GM10847 (cell line): ENCODE data around the gene IGLL1.

ENCODE experiments used
- POLR2A ChIP-seq: IDR thresholded peaks from 2 replicates; pipeline ENCODE4 v1.6.1; 2011; ENCODE audit not compliant: insufficient read length; ENCODE audit errors: extremely low read depth

Gene IGLL1

GRCh38 chr22:23544852-23545251, 35.2 kb downstream of the IGLL1 start:
- no peak for TF ChIP-seq POLR2A

GRCh38 chr22:23542933-23543332, 37.2 kb downstream of the IGLL1 start:
- TF ChIP-seq POLR2A: no peak

- no peak for TF ChIP-seq POLR2A
These were observed 40.8 kb downstream of the IGLL1 start for GRCh38 chr22:23539135-23539838.

- TF ChIP-seq POLR2A: no peak
These were observed 42.7 kb downstream of the IGLL1 start for GRCh38 chr22:23537416-23537815.

- TF ChIP-seq POLR2A: no peak
These were observed 43.2 kb downstream of the IGLL1 start for GRCh38 chr22:23536821-23537345.

GRCh38 chr22:23534851-23535717, 45.0 kb downstream of the IGLL1 start:
- TF ChIP-seq POLR2A: no peak

GRCh38 chr22:23534201-23534850, 45.8 kb downstream of the IGLL1 start:
- no peak for TF ChIP-seq POLR2A

- TF ChIP-seq POLR2A: no peak
These were observed 46.3 kb downstream of the IGLL1 start for GRCh38 chr22:23533771-23534191.

GRCh38 chr22:23533328-23533762, 46.7 kb downstream of the IGLL1 start:
- no peak for TF ChIP-seq POLR2A

- no peak for TF ChIP-seq POLR2A
These were observed 47.4 kb downstream of the IGLL1 start for GRCh38 chr22:23532731-23533130.

- no peak for TF ChIP-seq POLR2A
These were observed 48.0 kb downstream of the IGLL1 start for GRCh38 chr22:23531966-23532705.

- no peak for TF ChIP-seq POLR2A
These were observed 48.7 kb downstream of the IGLL1 start for GRCh38 chr22:23531283-23531956.

GRCh38 chr22:23530766-23531282, 49.3 kb downstream of the IGLL1 start:
- TF ChIP-seq POLR2A: no peak

- TF ChIP-seq POLR2A: no peak
These were observed 50.0 kb downstream of the IGLL1 start for GRCh38 chr22:23530106-23530505.
